Right cardiac atrium (tissue), 5 donors: ENCODE results near the gene PRR5. TPM values are rescaled to one million over a fixed set of nuclear protein-coding genes. Genes with fewer than 3 reads are reported as not detected.
A peak's percentile ranks its signal among the peaks of the same experiment; 100 is the strongest.

Experiments used
- ATAC-seq, 2 donors: fragments of 200-7000 bp; cut with Tn5 transposase; one replicate each; pipeline versions ENCODE4 v1.8.0 to v1.9.1; 2020; ENCODE audit warnings: moderate library complexity in 2 of 2, mild to moderate bottlenecking in 1 of 2
- DNase-seq, 3 donors: peaks; one replicate each; pipeline ENCODE4 v3.0.0-alpha.2; 2020
- H3K27ac ChIP-seq: one replicate; pipeline ENCODE4 v1.5.1; 2013; ENCODE audit warnings: mild to moderate bottlenecking, low read length, control low read depth, moderate library complexity
- H3K27me3 ChIP-seq: one replicate; pipeline ENCODE4 v1.6.1; 2013; ENCODE audit not compliant: control insufficient read depth, insufficient read depth
- H3K4me1 ChIP-seq: one replicate; pipeline ENCODE4 v1.6.1; 2013; ENCODE audit warnings: low read length; ENCODE audit not compliant: control insufficient read depth, insufficient read depth
- H3K4me3 ChIP-seq: one replicate; pipeline ENCODE4 v1.5.1; 2013; ENCODE audit warnings: low read length, control low read depth
- H3K9me3 ChIP-seq: one replicate; pipeline ENCODE4 v1.6.1; 2013; ENCODE audit warnings: low read length; ENCODE audit not compliant: control insufficient read depth
- WGBS: extraction: QIAGEN DNeasy Blood & Tissue Kit; methylation state at CpG from one replicate; pipeline ENCODE4 v1.1.7; 2013; 5-methylcytosine and 5-hydroxymethylcytosine counted together
- intact Hi-C, 4 donors: fragments of 100-400 bp; cut with DNase I; formaldehyde crosslinking; loops; one replicate each; pipeline versions ENCODE4 v1.11.0 to v1.14.0; 2022 to 2023
- polyA plus RNA-seq: library from polyadenylated mRNA; stranded (reverse); fragments of 200-250 nt; gene quantifications from one replicate; pipeline ENCODE4 v1.2.3, GENCODE V29; 2013
- total RNA-seq, 4 donors: library from RNA; stranded (reverse); fragmentation: NEBNext Ultra II Directional; extraction: Animal tissue kit (Norgen Biotek cat#: 25700); gene quantifications; one replicate each; pipeline ENCODE4 v1.2.1, GENCODE V29; 2021
- donor health status: healthy with polysubstance abuse.
- donor health status: DM: no; HTN: yes; CAD: no.
- donor health status: DM: no; HTN: no; CAD: no.
- donor health status: DM: no; HTN: yes; CAD: no; lungs with severe emphysema.
- donor health status: DM: yes; HTN: yes; CAD: no.

PRR5 gene
- total and polyA plus RNA-seq, 5 donors, result 6.1 to 10.9 (median 9.2) TPM

GRCh38 chr22:44731357-44731970, 29.5 kb downstream of the PRR5 start:
- DNase-seq (peak; percentile 9 to 49 (median 15)), ATAC-seq (no peak)
- H3K9me3 ChIP-seq, result no peaks in the 10 kb centered on the region
- no peaks in the 10 kb centered on the region for H3K27me3 ChIP-seq
- H3K4me3 ChIP-seq, result no peak overlapping the region
- 87% methylated on average over 7 of the region's 7 CpGs for WGBS
- no peak overlapping the region for H3K27ac ChIP-seq
- no peaks in the 10 kb centered on the region for H3K4me1 ChIP-seq
- intact Hi-C loops, result no loop called here

DNA sequence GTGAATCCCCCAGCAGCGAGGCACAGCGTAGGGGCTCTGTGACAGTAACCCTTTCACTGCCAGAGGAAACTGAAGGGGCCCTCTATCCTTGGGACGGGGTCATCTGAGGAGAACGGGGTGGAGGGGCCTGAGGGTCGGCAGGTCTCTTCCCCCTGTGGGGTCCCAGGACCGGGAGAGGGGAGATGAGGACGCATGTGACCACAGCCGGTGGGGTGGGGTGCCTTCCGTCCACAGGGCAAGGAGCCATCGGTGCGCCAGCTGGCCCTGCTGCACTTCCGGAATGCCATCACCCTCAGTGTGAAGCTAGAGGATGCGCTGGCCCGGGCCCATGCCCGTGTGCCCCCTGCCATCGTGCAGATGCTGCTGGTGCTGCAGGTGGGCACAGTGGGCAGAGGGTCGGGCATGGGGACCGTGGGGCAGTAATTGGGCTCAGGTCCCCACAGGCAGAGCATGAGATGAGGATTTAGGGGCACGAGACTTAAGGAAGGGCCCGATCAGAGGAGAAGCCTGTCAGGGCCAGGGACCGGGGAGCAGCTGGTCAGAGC, 30.1 kb downstream of the PRR5 start:
- Histone ChIP-seq H3K9me3 (no peaks in the 10 kb centered on the region), H3K27ac (no peak overlapping the region), H3K27me3 (no peaks in the 10 kb centered on the region), H3K4me1 (no peaks in the 10 kb centered on the region), H3K4me3 (no peak overlapping the region)
- 80% methylated on average over 21 of the region's 21 CpGs for WGBS
- intact Hi-C loops, result no loop called here
- no peak for ATAC-seq
- DNase-seq, result peak; percentile 10 to 51 (median 38)

DNA sequence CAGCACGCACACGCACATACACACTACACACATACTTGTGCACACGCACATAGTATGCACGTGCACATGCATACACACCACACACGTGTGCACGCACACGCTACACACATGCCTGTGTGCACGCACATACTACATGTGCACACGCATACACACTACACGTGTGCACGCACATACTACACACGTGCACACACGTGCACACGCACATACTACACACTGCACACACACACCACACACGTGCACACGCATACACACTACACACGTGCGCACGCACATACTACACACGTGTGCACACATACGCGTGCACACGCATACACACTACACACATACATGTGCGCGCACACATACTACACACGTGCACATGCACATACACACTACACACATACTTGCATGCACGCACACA, 30.7 kb downstream of the PRR5 start:
- Histone ChIP-seq H3K4me3 (no peak overlapping the region), H3K4me1 (no peaks in the 10 kb centered on the region), H3K27me3 (no peaks in the 10 kb centered on the region), H3K27ac (no peak overlapping the region), H3K9me3 (no peaks in the 10 kb centered on the region)
- WGBS, result 90% methylated on average over 27 of the region's 27 CpGs
- intact Hi-C loops, result no loop called here
- no peak for ATAC-seq
- DNase-seq, result peak in 2 of 3 donors; percentile 1 to 29

GRCh38 chr22:44733426-44734106, 31.6 kb downstream of the PRR5 start:
- ATAC-seq, result no peak
- Histone ChIP-seq H3K27me3 (no peaks in the 10 kb centered on the region), H3K4me1 (no peaks in the 10 kb centered on the region), H3K9me3 (no peaks in the 10 kb centered on the region), H3K27ac (no peak overlapping the region), H3K4me3 (no peak overlapping the region)
- WGBS, result 84% methylated on average over 14 of the region's 14 CpGs
- peak; percentile 6 to 38 (median 32) for DNase-seq
- intact Hi-C loops, result loop anchor here in 1 of 4 donors (2.0 kb wide), 1 partner anchor 37 kb away; no protein-coding TSS in a partner anchor

DNA sequence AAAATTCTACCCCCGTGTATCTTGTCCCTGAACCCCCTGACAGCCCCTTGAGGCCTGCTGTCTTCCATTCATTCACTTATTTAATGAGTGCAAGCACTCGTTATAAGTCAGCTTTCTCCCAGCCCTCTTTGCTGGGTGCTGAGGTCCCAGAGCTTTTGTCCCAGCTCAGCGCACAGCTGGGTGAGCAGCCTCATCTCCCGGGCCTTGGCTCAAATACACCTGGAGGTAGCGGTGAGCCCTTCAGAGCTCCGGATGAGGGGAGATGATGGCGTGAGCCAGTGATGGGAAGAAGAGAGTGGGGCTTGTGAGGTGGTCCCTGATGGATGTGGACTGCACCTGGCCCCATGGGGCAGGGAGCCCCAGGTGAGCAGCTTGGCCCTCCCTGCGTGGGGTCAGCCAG, 32.3 kb downstream of the PRR5 start:
- H3K27me3 ChIP-seq, result no peaks in the 10 kb centered on the region
- DNase-seq (peak in 2 of 3 donors; percentile 7 to 37), ATAC-seq (no peak)
- H3K9me3 ChIP-seq, result no peaks in the 10 kb centered on the region
- 77% methylated on average over 8 of the region's 8 CpGs for WGBS
- intact Hi-C loops, result loop anchor here in 1 of 4 donors (2.0 kb wide), 1 partner anchor 37 kb away; no protein-coding TSS in a partner anchor
- H3K4me3 ChIP-seq, result no peak overlapping the region
- no peaks in the 10 kb centered on the region for H3K4me1 ChIP-seq
- H3K27ac ChIP-seq, result no peak overlapping the region

DNA sequence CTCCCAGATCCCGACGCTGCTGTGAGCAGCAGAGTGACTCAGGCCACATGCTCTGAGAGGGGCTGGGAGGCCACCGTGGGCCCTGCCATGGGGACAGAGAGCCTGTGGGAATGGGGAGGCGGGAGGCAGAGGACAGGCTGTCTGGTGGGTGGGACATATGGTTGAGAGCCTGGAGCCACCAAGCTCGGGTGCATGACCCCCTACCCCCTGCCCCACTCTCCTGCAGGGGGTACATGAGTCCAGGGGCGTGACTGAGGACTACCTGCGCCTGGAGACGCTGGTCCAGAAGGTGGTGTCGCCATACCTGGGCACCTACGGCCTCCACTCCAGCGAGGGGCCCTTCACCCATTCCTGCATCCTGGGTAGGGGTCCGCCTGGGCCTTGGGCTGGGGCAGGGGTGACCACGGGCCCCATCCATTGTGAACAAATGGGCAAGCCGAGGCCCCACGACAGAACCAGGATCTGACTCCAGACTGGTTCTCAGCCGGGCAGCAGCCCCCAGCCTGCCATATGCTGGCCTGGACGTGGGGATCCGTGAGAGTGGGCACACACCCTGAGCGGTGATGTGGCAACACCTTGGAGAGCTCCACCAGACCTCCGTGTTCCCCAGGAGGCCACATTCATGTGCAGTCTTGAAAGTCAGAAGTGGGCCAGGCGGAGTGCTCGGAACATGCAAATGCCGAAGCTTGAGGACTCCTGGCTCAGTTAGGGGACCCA, 33.0 kb downstream of the PRR5 start:
- Histone ChIP-seq H3K27me3 (no peaks in the 10 kb centered on the region), H3K4me1 (no peaks in the 10 kb centered on the region), H3K27ac (no peak overlapping the region), H3K4me3 (no peak overlapping the region), H3K9me3 (no peaks in the 10 kb centered on the region)
- 80% methylated on average over 23 of the region's 23 CpGs for WGBS
- ATAC-seq (no peak), DNase-seq (peak; percentile 13 to 46 (median 46))
- intact Hi-C loops, result loop anchor here in 2 of 4 donors (1.0 to 2.0 kb wide), 2 partner anchors 38 kb away; no protein-coding TSS in a partner anchor

DNA sequence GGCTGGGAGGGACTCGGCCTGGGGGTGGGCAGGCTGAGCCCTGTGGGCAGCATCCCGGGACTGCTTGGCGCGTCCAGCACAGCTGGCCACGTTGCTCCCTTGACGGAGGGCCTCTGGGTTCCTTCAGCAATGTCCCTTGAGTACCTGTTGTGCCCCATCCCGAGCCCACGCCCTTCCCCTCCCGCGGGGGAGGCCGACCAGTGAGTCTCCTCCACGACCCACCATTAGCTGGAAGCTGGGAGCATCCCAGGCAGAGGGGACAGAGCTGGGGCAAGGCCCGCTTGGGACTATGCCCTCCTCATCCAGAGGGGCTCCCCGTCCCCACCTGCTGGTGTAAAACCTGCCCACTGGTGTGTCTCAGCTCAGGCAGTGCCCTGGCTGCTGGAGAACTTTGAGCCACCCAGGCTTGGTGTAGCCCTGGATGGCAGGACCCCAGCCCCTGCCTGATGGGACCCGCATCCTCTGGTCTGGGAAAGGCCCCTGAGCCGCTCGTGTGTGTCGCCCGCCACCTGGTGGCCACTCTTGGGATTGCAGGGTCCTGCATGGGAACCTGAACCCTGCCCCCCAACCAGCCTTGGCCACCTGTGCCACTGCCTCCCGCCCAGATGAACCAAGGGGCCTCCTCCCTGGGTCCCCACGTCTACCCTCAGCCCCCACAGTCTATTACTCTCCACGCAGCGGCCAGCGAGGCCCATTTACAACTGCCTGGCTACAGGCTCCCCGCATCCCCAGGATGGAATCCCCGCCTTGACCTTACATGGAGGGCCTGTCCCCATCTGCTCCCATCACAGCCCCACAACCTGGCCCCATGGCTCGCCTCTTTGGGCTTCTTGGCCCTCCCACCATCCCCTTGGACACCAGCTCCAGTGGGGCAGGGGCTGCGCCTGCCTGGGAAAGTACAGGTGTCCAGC, 33.8 kb downstream of the PRR5 start:
- no peak overlapping the region for H3K27ac ChIP-seq
- DNase-seq (peak; percentile 75 to 93 (median 91)), ATAC-seq (peak; percentile 42 to 55)
- WGBS, result 34% methylated on average over 28 of the region's 28 CpGs
- H3K27me3 ChIP-seq, result no peaks in the 10 kb centered on the region
- no peaks in the 10 kb centered on the region for H3K4me1 ChIP-seq
- no peaks in the 10 kb centered on the region for H3K9me3 ChIP-seq
- no peak overlapping the region for H3K4me3 ChIP-seq
- intact Hi-C loops, result loop anchor here (1.0 to 2.0 kb wide), 2 partner anchors 38 to 39 kb away; no protein-coding TSS in a partner anchor

DNA sequence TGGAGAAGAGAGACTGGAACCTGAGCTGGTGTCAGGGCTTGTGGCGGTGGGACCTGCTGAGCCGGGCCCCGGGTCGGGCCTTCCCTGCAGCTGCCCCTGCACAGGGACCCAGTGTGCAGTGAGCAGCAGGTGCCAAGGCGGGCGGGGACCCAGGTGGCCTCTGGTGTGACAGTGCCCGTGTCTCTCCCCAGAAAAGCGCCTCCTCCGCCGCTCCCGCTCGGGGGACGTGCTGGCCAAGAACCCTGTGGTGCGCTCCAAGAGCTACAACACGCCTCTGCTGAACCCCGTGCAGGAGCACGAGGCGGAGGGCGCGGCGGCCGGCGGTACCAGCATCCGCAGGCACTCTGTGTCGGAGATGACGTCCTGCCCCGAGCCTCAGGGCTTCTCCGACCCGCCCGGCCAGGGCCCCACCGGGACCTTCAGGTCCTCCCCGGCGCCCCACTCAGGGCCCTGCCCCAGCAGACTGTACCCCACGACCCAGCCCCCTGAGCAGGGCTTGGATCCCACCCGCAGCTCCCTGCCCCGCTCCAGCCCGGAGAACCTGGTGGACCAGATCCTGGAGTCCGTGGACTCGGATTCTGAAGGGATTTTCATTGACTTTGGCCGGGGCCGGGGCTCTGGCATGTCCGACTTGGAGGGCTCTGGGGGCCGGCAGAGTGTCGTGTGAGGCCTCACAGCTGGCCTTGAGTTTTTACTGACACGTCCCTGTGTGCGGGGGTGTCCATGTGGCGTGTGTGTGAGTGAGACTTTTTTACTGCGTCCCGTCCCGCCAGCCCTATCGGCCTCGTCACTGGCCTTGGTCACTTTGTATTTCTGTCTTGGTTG, 34.8 kb downstream of the PRR5 start:
- ATAC-seq (peak; percentile 17 to 41), DNase-seq (peak; percentile 47 to 85 (median 83))
- Histone ChIP-seq H3K27ac (no peak overlapping the region), H3K9me3 (no peaks in the 10 kb centered on the region), H3K4me3 (no peak overlapping the region), H3K27me3 (no peaks in the 10 kb centered on the region), H3K4me1 (no peaks in the 10 kb centered on the region)
- intact Hi-C loops, result loop anchor here in 2 of 4 donors (2.0 kb wide), 1 partner anchor 40 kb away; no protein-coding TSS in a partner anchor
- WGBS, result 52% methylated on average over 52 of the region's 52 CpGs

GRCh38 chr22:44737406-44738346, 35.7 kb downstream of the PRR5 start:
- ATAC-seq (no peak), DNase-seq (peak in 2 of 3 donors; percentile 34 to 50)
- no peaks in the 10 kb centered on the region for H3K9me3 ChIP-seq
- H3K4me1 ChIP-seq, result no peaks in the 10 kb centered on the region
- no peak overlapping the region for H3K27ac ChIP-seq
- intact Hi-C loops, result loop anchor here in 2 of 4 donors (2.0 kb wide), 1 partner anchor 41 kb away; no protein-coding TSS in a partner anchor
- no peak overlapping the region for H3K4me3 ChIP-seq
- 51% methylated on average over 32 of the region's 32 CpGs for WGBS
- H3K27me3 ChIP-seq, result no peaks in the 10 kb centered on the region
